Measurements from ENCODE around the gene FNBP1. TPM values are rescaled to one million over a fixed set of nuclear protein-coding genes. Genes with fewer than 3 reads are reported as not detected.

FNBP1 gene
- polyA plus RNA-seq, 1 of the 3 experiments (the other 2 are of a cell fraction), result 11.0 TPM

DNA sequence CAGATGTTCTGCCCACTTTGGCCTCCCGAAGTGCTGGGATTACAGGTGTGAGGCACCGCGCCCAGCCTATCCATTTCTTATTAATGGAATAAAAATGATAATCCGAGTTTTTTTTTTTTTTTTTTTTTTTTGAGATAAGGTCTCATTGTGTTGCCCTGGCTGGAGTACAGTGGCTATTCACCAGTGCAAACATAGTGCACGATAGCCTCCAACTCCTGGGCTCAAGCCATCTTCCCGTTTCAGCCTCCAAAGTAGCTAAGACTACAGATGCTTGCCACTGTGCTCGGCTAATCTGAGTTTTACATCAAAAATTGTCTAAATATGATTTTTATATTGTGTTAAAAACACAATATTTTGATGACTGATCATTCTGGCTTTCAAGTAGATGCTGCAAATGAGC, 17.3 kb upstream of the FNBP1 start:
- DNase-seq, result no peak
- peaks cover 60% of the 10 kb centered on the region for H4K20me1 ChIP-seq (ENCODE audit: insufficient read depth)
- peaks cover 10% of the 10 kb centered on the region for H3F3A ChIP-seq (replicated peaks; ENCODE audit: insufficient read depth)
- peaks cover 96% of the 10 kb centered on the region for H3K79me2 ChIP-seq (ENCODE audit: insufficient read depth)
- ChIA-PET CTCF (interaction anchor here (1.0 kb wide), 2 partner anchors 39 to 174 kb away, joined by 3 read pairs; no protein-coding TSS in a partner anchor), POLR2A (no interaction called here)
- TF ChIP-seq, protein P1, sequence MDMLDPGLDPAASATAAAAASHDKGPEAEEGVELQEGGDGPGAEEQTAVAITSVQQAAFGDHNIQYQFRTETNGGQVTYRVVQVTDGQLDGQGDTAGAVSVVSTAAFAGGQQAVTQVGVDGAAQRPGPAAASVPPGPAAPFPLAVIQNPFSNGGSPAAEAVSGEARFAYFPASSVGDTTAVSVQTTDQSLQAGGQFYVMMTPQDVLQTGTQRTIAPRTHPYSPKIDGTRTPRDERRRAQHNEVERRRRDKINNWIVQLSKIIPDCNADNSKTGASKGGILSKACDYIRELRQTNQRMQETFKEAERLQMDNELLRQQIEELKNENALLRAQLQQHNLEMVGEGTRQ (IDR thresholded peaks at IDR 0.05; ENCODE audit: borderline replicate concordance, low read depth, low read length), result no peak
- no peak for TF ChIP-seq FOXJ3 (CRISPR knock-in tag; IDR thresholded peaks at IDR 0.05)
- no peak for TF ChIP-seq RXRA (IDR thresholded peaks at IDR 0.05; ENCODE audit: borderline replicate concordance, low read depth)
- TF ChIP-seq JUND (IDR thresholded peaks at IDR 0.05), result no peak
- TF ChIP-seq, protein P2, sequence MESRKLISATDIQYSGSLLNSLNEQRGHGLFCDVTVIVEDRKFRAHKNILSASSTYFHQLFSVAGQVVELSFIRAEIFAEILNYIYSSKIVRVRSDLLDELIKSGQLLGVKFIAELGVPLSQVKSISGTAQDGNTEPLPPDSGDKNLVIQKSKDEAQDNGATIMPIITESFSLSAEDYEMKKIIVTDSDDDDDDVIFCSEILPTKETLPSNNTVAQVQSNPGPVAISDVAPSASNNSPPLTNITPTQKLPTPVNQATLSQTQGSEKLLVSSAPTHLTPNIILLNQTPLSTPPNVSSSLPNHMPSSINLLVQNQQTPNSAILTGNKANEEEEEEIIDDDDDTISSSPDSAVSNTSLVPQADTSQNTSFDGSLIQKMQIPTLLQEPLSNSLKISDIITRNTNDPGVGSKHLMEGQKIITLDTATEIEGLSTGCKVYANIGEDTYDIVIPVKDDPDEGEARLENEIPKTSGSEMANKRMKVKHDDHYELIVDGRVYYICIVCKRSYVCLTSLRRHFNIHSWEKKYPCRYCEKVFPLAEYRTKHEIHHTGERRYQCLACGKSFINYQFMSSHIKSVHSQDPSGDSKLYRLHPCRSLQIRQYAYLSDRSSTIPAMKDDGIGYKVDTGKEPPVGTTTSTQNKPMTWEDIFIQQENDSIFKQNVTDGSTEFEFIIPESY (IDR thresholded peaks at IDR 0.05; ENCODE audit: borderline replicate concordance, low read depth), result no peak
- no peak for TF ChIP-seq TEAD4 (IDR thresholded peaks at IDR 0.05; ENCODE audit: borderline replicate concordance, insufficient read depth)
- no peak for TF ChIP-seq YY1 (IDR thresholded peaks at IDR 0.05; ENCODE audit: low read depth)
- TF ChIP-seq, protein P3, sequence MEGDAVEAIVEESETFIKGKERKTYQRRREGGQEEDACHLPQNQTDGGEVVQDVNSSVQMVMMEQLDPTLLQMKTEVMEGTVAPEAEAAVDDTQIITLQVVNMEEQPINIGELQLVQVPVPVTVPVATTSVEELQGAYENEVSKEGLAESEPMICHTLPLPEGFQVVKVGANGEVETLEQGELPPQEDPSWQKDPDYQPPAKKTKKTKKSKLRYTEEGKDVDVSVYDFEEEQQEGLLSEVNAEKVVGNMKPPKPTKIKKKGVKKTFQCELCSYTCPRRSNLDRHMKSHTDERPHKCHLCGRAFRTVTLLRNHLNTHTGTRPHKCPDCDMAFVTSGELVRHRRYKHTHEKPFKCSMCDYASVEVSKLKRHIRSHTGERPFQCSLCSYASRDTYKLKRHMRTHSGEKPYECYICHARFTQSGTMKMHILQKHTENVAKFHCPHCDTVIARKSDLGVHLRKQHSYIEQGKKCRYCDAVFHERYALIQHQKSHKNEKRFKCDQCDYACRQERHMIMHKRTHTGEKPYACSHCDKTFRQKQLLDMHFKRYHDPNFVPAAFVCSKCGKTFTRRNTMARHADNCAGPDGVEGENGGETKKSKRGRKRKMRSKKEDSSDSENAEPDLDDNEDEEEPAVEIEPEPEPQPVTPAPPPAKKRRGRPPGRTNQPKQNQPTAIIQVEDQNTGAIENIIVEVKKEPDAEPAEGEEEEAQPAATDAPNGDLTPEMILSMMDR (IDR thresholded peaks at IDR 0.05), result no peak
- no peak for TF ChIP-seq GABPA (IDR thresholded peaks at IDR 0.05; ENCODE audit: low read depth)
- no peak for TF ChIP-seq GATA2 (CRISPR knock-in tag; IDR thresholded peaks at IDR 0.05)
- no peak overlapping the region for H2AFZ ChIP-seq (ENCODE audit: low read depth)
- no peak overlapping the region for H3K9ac ChIP-seq
- no peak overlapping the region for H3K4me3 ChIP-seq (ENCODE audit: low read depth in 2 of 2, low read length in 1 of 2)
- no peaks in the 10 kb centered on the region for H3K9me3 ChIP-seq
- H3K27ac ChIP-seq (ENCODE audit: low read depth in 2 of 2, low read length in 1 of 2), result no peak overlapping the region
- H3K9me2 ChIP-seq, result no peaks in the 10 kb centered on the region
- no peaks in the 10 kb centered on the region for H3K27me3 ChIP-seq (ENCODE audit: insufficient read depth)
- 87% methylated on average over 7 of the region's 7 CpGs for WGBS (ENCODE audit: low lambda C conversion rate)
- no peak overlapping the region for H3K4me2 ChIP-seq
- no peaks in the 10 kb centered on the region; a peak in 1 of 4 replicates for H3K4me1 ChIP-seq (ENCODE audit: control insufficient read depth in 1 of 2, insufficient read depth in 2 of 2, low read depth in 1 of 2, low read length in 1 of 2)
- H3K36me3 ChIP-seq (replicated peaks in 1 of 2; ENCODE audit: control insufficient read depth in 1 of 2, insufficient read depth in 2 of 2, low read length in 1 of 2), result peaks cover 0 to 5% of the 10 kb centered on the region in 2 experiments

DNA sequence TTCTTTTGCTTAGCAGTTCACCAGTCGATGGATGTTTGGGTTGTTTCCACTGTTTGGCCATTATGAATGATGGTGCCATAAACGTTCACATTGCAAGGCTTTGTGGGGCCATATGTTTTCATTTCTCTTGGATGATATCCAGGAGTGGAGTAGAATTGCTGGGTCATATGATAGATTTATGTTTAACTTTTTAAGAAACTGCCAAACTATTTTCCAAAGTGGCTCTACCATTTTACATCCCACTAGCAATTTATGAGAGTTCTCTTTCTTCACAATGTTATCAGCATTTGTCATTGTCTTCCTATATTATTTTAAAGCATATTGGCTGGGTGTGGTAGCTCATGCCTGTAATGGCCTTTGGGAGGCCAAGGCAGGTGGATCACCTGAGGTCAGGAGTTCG, 15.9 kb upstream of the FNBP1 start:
- ChIA-PET POLR2A (no interaction called here), CTCF (interaction anchor here (1.4 kb wide), 1 partner anchor 9 kb away, joined by 3 read pairs; no protein-coding TSS in a partner anchor)
- Histone ChIP-seq H3K9me3 (no peaks in the 10 kb centered on the region), H2AFZ (ENCODE audit: low read depth) (no peak overlapping the region), H3K27ac (ENCODE audit: low read depth in 2 of 2, low read length in 1 of 2) (no peak overlapping the region), H3K79me2 (ENCODE audit: insufficient read depth) (peaks cover 97% of the 10 kb centered on the region), H3K9me2 (no peaks in the 10 kb centered on the region), H4K20me1 (ENCODE audit: insufficient read depth) (peaks cover 50% of the 10 kb centered on the region), H3K4me3 (ENCODE audit: low read depth in 2 of 2, low read length in 1 of 2) (no peak overlapping the region), H3K4me2 (no peak overlapping the region), H3K4me1 (ENCODE audit: control insufficient read depth in 1 of 2, insufficient read depth in 2 of 2, low read depth in 1 of 2, low read length in 1 of 2) (peaks cover 0 to 2% of the 10 kb centered on the region in 2 experiments; a peak in 2 of 4 replicates), H3K27me3 (ENCODE audit: insufficient read depth) (no peaks in the 10 kb centered on the region), H3K9ac (no peak overlapping the region), H3F3A (replicated peaks; ENCODE audit: insufficient read depth) (peaks cover 10% of the 10 kb centered on the region), H3K36me3 (replicated peaks in 1 of 2; ENCODE audit: control insufficient read depth in 1 of 2, insufficient read depth in 2 of 2, low read length in 1 of 2) (peaks cover 0 to 5% of the 10 kb centered on the region in 2 experiments)
- 67% methylated on average over 3 of the region's 3 CpGs for WGBS (ENCODE audit: low lambda C conversion rate)
- no peak for TF ChIP-seq RAD21 (IDR thresholded peaks at IDR 0.05; ENCODE audit: low read length)
- no peak for TF ChIP-seq TEAD4 (IDR thresholded peaks at IDR 0.05; ENCODE audit: borderline replicate concordance, insufficient read depth)
- no peak for TF ChIP-seq RFX5 (IDR thresholded peaks at IDR 0.05; ENCODE audit: low read length)
- TF ChIP-seq YY1 (IDR thresholded peaks at IDR 0.05; ENCODE audit: low read depth), result no peak
- no peak for TF ChIP-seq TAF1 (IDR thresholded peaks at IDR 0.05; ENCODE audit: borderline replicate concordance, low read depth, low read length)
- no peak for TF ChIP-seq EZH2phosphoT487 (IDR thresholded peaks at IDR 0.05; ENCODE audit: borderline replicate concordance, low read depth)
- TF ChIP-seq RXRA (IDR thresholded peaks at IDR 0.05; ENCODE audit: borderline replicate concordance, low read depth), result no peak
- no peak for TF ChIP-seq EP300 (IDR thresholded peaks at IDR 0.05; ENCODE audit: borderline replicate concordance in 1 of 2, low read depth in 1 of 2, low read length in 1 of 2)
- TF ChIP-seq SMC3 (IDR thresholded peaks at IDR 0.05; ENCODE audit: low read depth, low read length), result no peak
- no peak for TF ChIP-seq TCF12 (IDR thresholded peaks at IDR 0.05)
- TF ChIP-seq, protein P1 (IDR thresholded peaks at IDR 0.05; ENCODE audit: borderline replicate concordance, low read depth, low read length), result no peak
- TF ChIP-seq, protein P3 (IDR thresholded peaks at IDR 0.05), result no peak
- no peak for DNase-seq
